Smooth muscle cell (in vitro differentiated cells): ENCODE measurements around the gene PSMD3. TPM values are rescaled to one million over a fixed set of nuclear protein-coding genes. Genes with fewer than 3 reads are reported as not detected.

ENCODE experiments used
- DNase-seq: peaks from one replicate; lab custom pipeline; 2025; ENCODE audit not compliant: unreplicated experiment; lab: John Stamatoyannopoulos, UW
- H2AFZ ChIP-seq: fragments of 200-600 bp; sonication (generic); 2 replicates; pipeline ENCODE4 v1.6.0; 2016; ENCODE audit warnings: antibody characterized with exemption, low read depth, mild to moderate bottlenecking
- H3F3A ChIP-seq: fragments of 200-600 bp; sonication (generic); 2 replicates; pipeline ENCODE4 v1.6.0; 2017; ENCODE audit warnings: antibody characterized with exemption, low read depth
- H3K27ac ChIP-seq: fragments of 200-600 bp; sonication (generic); 2 replicates; pipeline ENCODE4 v1.5.1; 2016; ENCODE audit warnings: low read depth, mild to moderate bottlenecking
- H3K27me3 ChIP-seq: fragments of 200-600 bp; sonication (generic); 2 replicates; pipeline ENCODE4 v1.6.1; 2016; ENCODE audit warnings: low read depth, mild to moderate bottlenecking
- H3K36me3 ChIP-seq: fragments of 200-600 bp; sonication (generic); 2 replicates; pipeline ENCODE4 v1.5.1; 2016; ENCODE audit warnings: low read depth
- H3K4me1 ChIP-seq: fragments of 200-600 bp; sonication (generic); 2 replicates; pipeline ENCODE4 v1.5.1; 2016; ENCODE audit warnings: low read depth
- H3K4me2 ChIP-seq: fragments of 200-600 bp; sonication (generic); 2 replicates; pipeline ENCODE4 v1.6.0; 2016; ENCODE audit warnings: mild to moderate bottlenecking
- H3K4me3 ChIP-seq: fragments of 200-600 bp; sonication (generic); 2 replicates; pipeline ENCODE4 v1.5.1; 2016; ENCODE audit warnings: mild to moderate bottlenecking
- H3K79me2 ChIP-seq: fragments of 200-600 bp; sonication (generic); 2 replicates; pipeline ENCODE4 v1.6.0; 2016; ENCODE audit warnings: low read depth, mild to moderate bottlenecking
- H3K9ac ChIP-seq: fragments of 200-600 bp; sonication (generic); 2 replicates; pipeline ENCODE4 v1.6.0; 2016; ENCODE audit warnings: low read depth
- H3K9me3 ChIP-seq: fragments of 200-600 bp; sonication (generic); replicated peaks from 2 replicates; pipeline ENCODE4 v1.5.1; 2016; ENCODE audit warnings: low read depth
- H4K20me1 ChIP-seq: fragments of 200-600 bp; sonication (generic); 2 replicates; pipeline ENCODE4 v1.6.0; 2016; ENCODE audit warnings: low read depth
- CTCF ChIP-seq: fragments of 200-600 bp; sonication (generic); IDR thresholded peaks from 2 replicates; pipeline ENCODE4 v1.5.1; 2017; ENCODE audit warnings: borderline replicate concordance, mild to moderate bottlenecking, antibody characterized with exemption; ENCODE audit not compliant: insufficient read depth, poor library complexity, severe bottlenecking
- WGBS: methylation state at CpG from one replicate; pipeline ENCODE4 v1.1.7; 2016; ENCODE audit warnings: low lambda C conversion rate; 5-methylcytosine and 5-hydroxymethylcytosine counted together
- polyA plus RNA-seq: library from polyadenylated mRNA; unstranded; fragments of >200 nt; fragmentation: Nextera tagmentation; extraction: Ambion mirVana; gene quantifications from 2 replicates; pipeline ENCODE4 v1.2.1, GENCODE V29; 2016
- total RNA-seq: library from RNA; depleted of rRNA; stranded (reverse); fragments of >200 nt; gene quantifications from 2 replicates; pipeline ENCODE4 v1.2.3, GENCODE V29; 2014

Gene PSMD3
- total and polyA plus RNA-seq, 2 experiments from 2014 or later: 83.8 to 110 TPM

- 97% methylated on average over 22 of the region's 22 CpGs for WGBS
- H3K27ac ChIP-seq: no peak overlapping the region
- no peak overlapping the region for H3K4me2 ChIP-seq
- no peak for TF ChIP-seq CTCF
- no peaks in the 10 kb centered on the region for H3K4me1 ChIP-seq
- H3K79me2 ChIP-seq: no peaks in the 10 kb centered on the region
- no peak overlapping the region for H3K4me3 ChIP-seq
- H3K36me3 ChIP-seq: peaks cover 9% of the 10 kb centered on the region
- no peaks in the 10 kb centered on the region for H3F3A ChIP-seq
- DNase-seq: no peak
- H3K27me3 ChIP-seq: no peaks in the 10 kb centered on the region
- H3K9ac ChIP-seq: no peak overlapping the region
- H4K20me1 ChIP-seq: no peaks in the 10 kb centered on the region
- no peak overlapping the region for H2AFZ ChIP-seq
- no peaks in the 10 kb centered on the region for H3K9me3 ChIP-seq
These were observed 45.6 kb downstream of the PSMD3 start for GRCh38 chr17:40025991-40026815.

GRCh38 chr17:40026816-40027613, 46.4 kb downstream of the PSMD3 start:
- TF ChIP-seq CTCF: peak; percentile 84

GRCh38 chr17:40027614-40028012, 47.0 kb downstream of the PSMD3 start:
- H3K36me3 ChIP-seq: peaks cover 9% of the 10 kb centered on the region
- TF ChIP-seq CTCF: no peak
- WGBS: 93% methylated on average over 5 of the region's 5 CpGs
- H3K79me2 ChIP-seq: no peaks in the 10 kb centered on the region
- no peak overlapping the region for H3K4me3 ChIP-seq
- H3K4me1 ChIP-seq: no peaks in the 10 kb centered on the region
- no peak overlapping the region for H3K9ac ChIP-seq
- H3K4me2 ChIP-seq: no peak overlapping the region
- H3K27me3 ChIP-seq: no peaks in the 10 kb centered on the region
- DNase-seq: no peak
- H4K20me1 ChIP-seq: no peaks in the 10 kb centered on the region
- H3F3A ChIP-seq: no peaks in the 10 kb centered on the region
- H3K9me3 ChIP-seq: no peaks in the 10 kb centered on the region
- no peak overlapping the region for H2AFZ ChIP-seq
- no peak overlapping the region for H3K27ac ChIP-seq

More at GRCh38 chr17:40026816-40027613, 46.4 kb downstream of the PSMD3 start:
- Histone ChIP-seq H3K9ac (no peak overlapping the region), H3K79me2 (no peaks in the 10 kb centered on the region), H3K9me3 (no peaks in the 10 kb centered on the region), H3K4me3 (no peak overlapping the region), H3K4me2 (no peak overlapping the region), H3K4me1 (no peaks in the 10 kb centered on the region), H3K36me3 (peaks cover 9% of the 10 kb centered on the region), H3F3A (no peaks in the 10 kb centered on the region), H3K27me3 (no peaks in the 10 kb centered on the region), H4K20me1 (no peaks in the 10 kb centered on the region), H2AFZ (no peak overlapping the region), H3K27ac (no peak overlapping the region)
- 52% methylated on average over 33 of the region's 33 CpGs for WGBS
- peak; percentile 34 for DNase-seq
